ENCODE data around the gene DOCK10.

- TF ChIP-seq CTCF (conservative IDR thresholded peaks at IDR 0.05 in 1 of 2, IDR thresholded peaks at IDR 0.05 in 1 of 2; ENCODE audit: low read depth in 1 of 2, low read length in 2 of 2) (no peak), EZH2 (IDR thresholded peaks at IDR 0.05; ENCODE audit: low read length, missing control alignments) (no peak)
Measured at GRCh38 chr2:224941960-224942359, 100.3 kb downstream of the DOCK10 start.
